ENCODE data around the gene ZBTB20.

Gene ZBTB20

GRCh38 chr3:114716126-114716525 lies 431.0 kb downstream of the ZBTB20 start:
- Histone ChIP-seq H3K4me1 (ENCODE audit: control insufficient read depth in 2 of 2, insufficient read depth in 2 of 2, low read length in 2 of 2) (peaks cover 3 to 16% of the 10 kb centered on the region in 2 donors), H3K27me3 (ENCODE audit: control insufficient read depth in 2 of 2, insufficient read depth in 2 of 2, low read length in 2 of 2) (no peaks in the 10 kb centered on the region), H3K9me3 (ENCODE audit: control insufficient read depth in 2 of 2, low read length in 2 of 2) (no peaks in the 10 kb centered on the region), H3K9ac (ENCODE audit: low read depth in 1 of 2, low read length in 2 of 2) (no peak overlapping the region), H3K36me3 (ENCODE audit: control insufficient read depth in 2 of 2, insufficient read depth in 2 of 2, low read length in 2 of 2) (no peaks in the 10 kb centered on the region), H3K4me3 (ENCODE audit: low read length in 2 of 2) (no peak overlapping the region), H3K27ac (ENCODE audit: low read depth in 2 of 2, low read length in 2 of 2) (no peak overlapping the region)

DNA sequence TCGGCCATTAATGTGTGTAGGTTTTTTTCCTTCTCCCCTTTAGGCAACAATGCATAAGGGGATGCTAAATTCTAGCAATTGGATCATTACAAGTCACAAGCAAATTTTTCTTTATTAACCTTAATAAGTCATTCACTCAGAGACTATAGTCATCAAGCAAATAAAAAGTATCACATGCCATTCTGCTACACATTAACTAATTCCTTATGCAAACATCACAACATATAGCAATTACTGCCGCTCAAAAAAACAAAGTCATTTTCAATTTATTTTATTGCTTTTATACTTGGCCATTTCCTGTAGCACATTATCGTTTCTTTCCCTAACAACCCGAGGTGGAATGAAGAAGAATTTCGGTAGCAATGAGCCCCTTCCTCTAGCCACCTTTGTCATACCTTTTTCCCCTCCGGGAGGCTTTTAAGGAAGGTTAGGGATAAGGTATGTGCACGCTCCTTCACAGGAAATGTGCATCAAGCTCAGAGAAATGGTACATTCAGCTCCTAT lies 432.1 kb downstream of the ZBTB20 start:
- no peak overlapping the region for H3K27ac ChIP-seq (ENCODE audit: low read depth in 2 of 2, low read length in 2 of 2)

GRCh38 chr3:114714237-114714636 lies 432.9 kb downstream of the ZBTB20 start:
- H3K4me1 ChIP-seq (ENCODE audit: control insufficient read depth in 2 of 2, insufficient read depth in 2 of 2, low read length in 2 of 2) = peaks cover 3 to 10% of the 10 kb centered on the region in 2 donors
- H3K27ac ChIP-seq (ENCODE audit: low read depth in 2 of 2, low read length in 2 of 2) = no peak overlapping the region
- H3K9me3 ChIP-seq (ENCODE audit: control insufficient read depth in 2 of 2, low read length in 2 of 2) = no peaks in the 10 kb centered on the region
- H3K4me3 ChIP-seq (ENCODE audit: low read length in 2 of 2) = no peak overlapping the region
- no peaks in the 10 kb centered on the region for H3K27me3 ChIP-seq (ENCODE audit: control insufficient read depth in 2 of 2, insufficient read depth in 2 of 2, low read length in 2 of 2)
- H3K9ac ChIP-seq (ENCODE audit: low read depth in 1 of 2, low read length in 2 of 2) = no peak overlapping the region
- H3K36me3 ChIP-seq (ENCODE audit: control insufficient read depth in 2 of 2, insufficient read depth in 2 of 2, low read length in 2 of 2) = no peaks in the 10 kb centered on the region

More for the DNA sequence above, 432.1 kb downstream of the ZBTB20 start:
- no peaks in the 10 kb centered on the region for H3K27me3 ChIP-seq (ENCODE audit: control insufficient read depth in 2 of 2, insufficient read depth in 2 of 2, low read length in 2 of 2)
- H3K36me3 ChIP-seq (ENCODE audit: control insufficient read depth in 2 of 2, insufficient read depth in 2 of 2, low read length in 2 of 2) = no peaks in the 10 kb centered on the region
- peaks cover 3 to 16% of the 10 kb centered on the region in 2 donors for H3K4me1 ChIP-seq (ENCODE audit: control insufficient read depth in 2 of 2, insufficient read depth in 2 of 2, low read length in 2 of 2)
- H3K9me3 ChIP-seq (ENCODE audit: control insufficient read depth in 2 of 2, low read length in 2 of 2) = no peaks in the 10 kb centered on the region
- no peak overlapping the region for H3K9ac ChIP-seq (ENCODE audit: low read depth in 1 of 2, low read length in 2 of 2)
- peak overlapping the region in 1 of 2 donors; percentile 14 for H3K4me3 ChIP-seq (ENCODE audit: low read length in 2 of 2)

DNA sequence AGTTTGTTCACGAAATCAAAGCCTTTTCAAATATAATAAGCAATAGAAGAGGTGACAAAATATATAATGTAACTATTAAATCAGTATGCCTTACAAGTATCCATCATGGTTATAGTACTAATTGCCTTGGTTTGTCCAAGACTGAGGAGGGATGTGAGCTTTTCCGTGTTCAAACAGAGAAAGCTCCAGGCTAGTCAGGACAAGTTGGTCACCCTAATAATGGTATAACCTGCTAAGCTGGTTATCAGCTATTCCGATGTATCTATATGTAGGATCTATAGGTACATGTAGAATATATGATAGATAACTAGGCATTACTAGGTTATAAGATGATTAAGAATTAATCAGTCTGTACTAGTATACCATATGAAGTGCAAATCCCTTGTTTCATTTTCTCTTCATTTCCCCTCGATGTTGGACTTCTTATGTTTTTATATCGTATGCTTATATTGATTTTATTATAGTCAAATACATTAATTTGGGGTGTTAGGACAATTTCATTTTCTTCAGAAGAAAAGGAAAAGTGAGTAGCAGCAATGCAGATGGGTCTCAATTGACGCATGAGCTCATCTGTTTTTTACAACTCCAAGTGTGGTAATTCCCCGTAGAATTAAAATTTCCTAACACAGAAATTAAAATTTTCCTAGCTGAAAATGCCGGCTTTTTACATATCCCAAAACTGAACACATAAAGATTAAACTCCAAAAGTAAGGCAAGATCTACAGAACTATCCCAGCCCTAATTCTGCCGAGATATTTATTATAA lies 434.2 kb downstream of the ZBTB20 start:
- no peak overlapping the region for H3K27ac ChIP-seq (ENCODE audit: low read depth in 2 of 2, low read length in 2 of 2)
- no peaks in the 10 kb centered on the region for H3K9me3 ChIP-seq (ENCODE audit: control insufficient read depth in 2 of 2, low read length in 2 of 2)
- no peaks in the 10 kb centered on the region for H3K36me3 ChIP-seq (ENCODE audit: control insufficient read depth in 2 of 2, insufficient read depth in 2 of 2, low read length in 2 of 2)
- no peak overlapping the region for H3K9ac ChIP-seq (ENCODE audit: low read depth in 1 of 2, low read length in 2 of 2)
- H3K27me3 ChIP-seq (ENCODE audit: control insufficient read depth in 2 of 2, insufficient read depth in 2 of 2, low read length in 2 of 2) = no peaks in the 10 kb centered on the region
- peaks cover 0 to 6% of the 10 kb centered on the region in 2 donors for H3K4me1 ChIP-seq (ENCODE audit: control insufficient read depth in 2 of 2, insufficient read depth in 2 of 2, low read length in 2 of 2)
- H3K4me3 ChIP-seq (ENCODE audit: low read length in 2 of 2) = no peak overlapping the region

GRCh38 chr3:114711321-114711886 lies 435.7 kb downstream of the ZBTB20 start:
- Histone ChIP-seq H3K4me1 (ENCODE audit: control insufficient read depth in 2 of 2, insufficient read depth in 2 of 2, low read length in 2 of 2) (peaks cover 0 to 6% of the 10 kb centered on the region in 2 donors), H3K9me3 (ENCODE audit: control insufficient read depth in 2 of 2, low read length in 2 of 2) (no peaks in the 10 kb centered on the region), H3K27me3 (ENCODE audit: control insufficient read depth in 2 of 2, insufficient read depth in 2 of 2, low read length in 2 of 2) (no peaks in the 10 kb centered on the region), H3K36me3 (ENCODE audit: control insufficient read depth in 2 of 2, insufficient read depth in 2 of 2, low read length in 2 of 2) (no peaks in the 10 kb centered on the region), H3K27ac (ENCODE audit: low read depth in 2 of 2, low read length in 2 of 2) (no peak overlapping the region), H3K9ac (ENCODE audit: low read depth in 1 of 2, low read length in 2 of 2) (no peak overlapping the region), H3K4me3 (ENCODE audit: low read length in 2 of 2) (no peak overlapping the region)

GRCh38 chr3:114709102-114709501 lies 438.0 kb downstream of the ZBTB20 start:
- H3K9me3 ChIP-seq (ENCODE audit: control insufficient read depth in 2 of 2, low read length in 2 of 2) = no peaks in the 10 kb centered on the region
- no peak overlapping the region for H3K9ac ChIP-seq (ENCODE audit: low read depth in 1 of 2, low read length in 2 of 2)
- H3K4me1 ChIP-seq (ENCODE audit: control insufficient read depth in 2 of 2, insufficient read depth in 2 of 2, low read length in 2 of 2) = no peaks in the 10 kb centered on the region
- H3K36me3 ChIP-seq (ENCODE audit: control insufficient read depth in 2 of 2, insufficient read depth in 2 of 2, low read length in 2 of 2) = no peaks in the 10 kb centered on the region
- H3K27me3 ChIP-seq (ENCODE audit: control insufficient read depth in 2 of 2, insufficient read depth in 2 of 2, low read length in 2 of 2) = no peaks in the 10 kb centered on the region
- H3K4me3 ChIP-seq (ENCODE audit: low read length in 2 of 2) = no peak overlapping the region
- H3K27ac ChIP-seq (ENCODE audit: low read depth in 2 of 2, low read length in 2 of 2) = no peak overlapping the region

DNA sequence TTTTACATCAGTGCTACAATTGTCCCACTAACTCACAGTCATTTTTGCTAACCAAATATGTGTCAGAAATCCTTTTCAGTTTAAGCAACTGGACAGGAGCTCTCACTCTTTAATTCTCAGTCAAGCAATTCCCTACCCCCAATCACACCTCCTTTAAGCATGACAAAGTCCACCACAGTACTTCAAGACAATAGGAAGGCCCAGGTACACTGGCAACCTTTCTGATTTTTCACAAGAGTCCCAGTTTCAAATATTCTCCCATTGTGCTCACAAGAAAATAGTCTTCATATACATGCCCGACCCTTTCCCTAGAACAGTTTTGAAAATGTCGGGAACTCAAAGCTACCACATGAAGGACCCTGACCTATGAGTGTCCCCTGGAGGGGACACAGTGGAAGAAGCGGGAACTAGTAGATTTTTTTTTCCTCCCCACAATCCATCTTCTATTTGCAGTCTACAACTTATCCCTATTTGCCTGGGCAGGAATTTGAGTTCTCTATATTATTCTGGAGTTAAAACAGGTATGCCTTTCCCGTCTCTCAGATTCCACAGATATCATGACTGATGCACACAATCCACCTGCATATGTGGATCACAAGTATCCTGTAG lies 439.7 kb downstream of the ZBTB20 start:
- H3K36me3 ChIP-seq (ENCODE audit: control insufficient read depth in 2 of 2, insufficient read depth in 2 of 2, low read length in 2 of 2) = no peaks in the 10 kb centered on the region
- H3K9me3 ChIP-seq (ENCODE audit: control insufficient read depth in 2 of 2, low read length in 2 of 2) = no peaks in the 10 kb centered on the region
- H3K27me3 ChIP-seq (ENCODE audit: control insufficient read depth in 2 of 2, insufficient read depth in 2 of 2, low read length in 2 of 2) = no peaks in the 10 kb centered on the region
- no peaks in the 10 kb centered on the region for H3K4me1 ChIP-seq (ENCODE audit: control insufficient read depth in 2 of 2, insufficient read depth in 2 of 2, low read length in 2 of 2)
- no peak overlapping the region for H3K27ac ChIP-seq (ENCODE audit: low read depth in 2 of 2, low read length in 2 of 2)
- H3K4me3 ChIP-seq (ENCODE audit: low read length in 2 of 2) = no peak overlapping the region
- no peak overlapping the region for H3K9ac ChIP-seq (ENCODE audit: low read depth in 1 of 2, low read length in 2 of 2)

- H3K9ac ChIP-seq (ENCODE audit: low read depth in 1 of 2, low read length in 2 of 2) = no peak overlapping the region
- H3K9me3 ChIP-seq (ENCODE audit: control insufficient read depth in 2 of 2, low read length in 2 of 2) = no peaks in the 10 kb centered on the region
- no peaks in the 10 kb centered on the region for H3K36me3 ChIP-seq (ENCODE audit: control insufficient read depth in 2 of 2, insufficient read depth in 2 of 2, low read length in 2 of 2)
- no peaks in the 10 kb centered on the region for H3K27me3 ChIP-seq (ENCODE audit: control insufficient read depth in 2 of 2, insufficient read depth in 2 of 2, low read length in 2 of 2)
- no peak overlapping the region for H3K4me3 ChIP-seq (ENCODE audit: low read length in 2 of 2)
- no peak overlapping the region for H3K27ac ChIP-seq (ENCODE audit: low read depth in 2 of 2, low read length in 2 of 2)
- H3K4me1 ChIP-seq (ENCODE audit: control insufficient read depth in 2 of 2, insufficient read depth in 2 of 2, low read length in 2 of 2) = no peaks in the 10 kb centered on the region
Observed at GRCh38 chr3:114706591-114707232, 440.4 kb downstream of the ZBTB20 start.

GRCh38 chr3:114700637-114701234 lies 446.4 kb downstream of the ZBTB20 start:
- Histone ChIP-seq H3K9me3 (ENCODE audit: control insufficient read depth in 2 of 2, low read length in 2 of 2) (no peaks in the 10 kb centered on the region), H3K9ac (ENCODE audit: low read depth in 1 of 2, low read length in 2 of 2) (no peak overlapping the region), H3K4me3 (ENCODE audit: low read length in 2 of 2) (no peak overlapping the region), H3K27me3 (ENCODE audit: control insufficient read depth in 2 of 2, insufficient read depth in 2 of 2, low read length in 2 of 2) (no peaks in the 10 kb centered on the region), H3K27ac (ENCODE audit: low read depth in 2 of 2, low read length in 2 of 2) (no peak overlapping the region), H3K36me3 (ENCODE audit: control insufficient read depth in 2 of 2, insufficient read depth in 2 of 2, low read length in 2 of 2) (no peaks in the 10 kb centered on the region), H3K4me1 (ENCODE audit: control insufficient read depth in 2 of 2, insufficient read depth in 2 of 2, low read length in 2 of 2) (no peaks in the 10 kb centered on the region)

Data from mucosa of rectum (tissue), 2 donors.